CD14-positive monocyte (primary cell): ENCODE results near the gene ANGPTL8. TPM values are rescaled to one million over a fixed set of nuclear protein-coding genes. Genes with fewer than 3 reads are reported as not detected.
A peak's percentile ranks its signal among the peaks of the same experiment; 100 is the strongest.

Experiments used
- DNase-seq, 3 donors: peaks; one replicate each; pipeline ENCODE4 v3.0.0-alpha.2; 2011 to 2022
- H2AFZ ChIP-seq: 2 replicates; pipeline ENCODE4 v1.6.0; 2012; ENCODE audit warnings: mild to moderate bottlenecking, low read depth, low read length, inconsistent platforms; ENCODE audit not compliant: insufficient read depth, poor library complexity, severe bottlenecking
- H3K27ac ChIP-seq, 2 donors: 1 replicate in 1 of 2; 2 replicates in 1 of 2; pipeline ENCODE4 v1.5.1; 2012 to 2013; ENCODE audit warnings: low read length in 2 of 2, control low read depth in 1 of 2, inconsistent platforms in 1 of 2, low read depth in 1 of 2, mild to moderate bottlenecking in 1 of 2
- H3K27me3 ChIP-seq, 2 donors: one replicate each; pipeline versions ENCODE4 v1.6.0 to v1.6.1; 2011 to 2013; ENCODE audit warnings: low read length in 2 of 2; ENCODE audit not compliant: control insufficient read depth in 2 of 2, insufficient read depth in 2 of 2
- H3K36me3 ChIP-seq, 2 donors: replicated peaks in 1 of 2; 1 replicate in 1 of 2; 2 replicates in 1 of 2; pipeline versions ENCODE4 v1.5.1 to v1.6.1; 2012 to 2013; ENCODE audit warnings: low read length in 2 of 2, control low read depth in 1 of 2, inconsistent platforms in 1 of 2, mild to moderate bottlenecking in 1 of 2; ENCODE audit not compliant: insufficient read depth in 2 of 2, control insufficient read depth in 1 of 2
- H3K4me1 ChIP-seq, 2 donors: 1 replicate in 1 of 2; 2 replicates in 1 of 2; pipeline versions ENCODE4 v1.5.1 to v1.6.1; 2012 to 2013; ENCODE audit warnings: low read length in 2 of 2, control low read depth in 1 of 2, inconsistent platforms in 1 of 2, mild to moderate bottlenecking in 1 of 2, moderate library complexity in 1 of 2; ENCODE audit not compliant: insufficient read depth in 2 of 2, control insufficient read depth in 1 of 2
- H3K4me2 ChIP-seq: replicated peaks from 2 replicates; pipeline ENCODE3; 2012; ENCODE audit warnings: low read length, moderate library complexity, mild to moderate bottlenecking; ENCODE audit not compliant: poor library complexity, severe bottlenecking; ENCODE audit errors: extremely low read depth
- H3K4me3 ChIP-seq, 3 experiments: fragments of 200-600 bp in 1 of 3; sonication (generic) in 1 of 3; replicated peaks in 1 of 3; 1 replicate in 2 of 3; 2 replicates in 1 of 3; pipeline ENCODE4 v1.5.1; 2011 to 2013; ENCODE audit warnings: low read length in 3 of 3, mild to moderate bottlenecking in 3 of 3, control low read depth in 2 of 3, low read depth in 2 of 3, inconsistent platforms in 1 of 3, moderate library complexity in 1 of 3
- H3K79me2 ChIP-seq: 2 replicates; pipeline ENCODE4 v1.6.0; 2012; ENCODE audit warnings: mild to moderate bottlenecking, control low read depth, inconsistent platforms, low read length, moderate library complexity; ENCODE audit not compliant: insufficient read depth
- H3K9ac ChIP-seq: 2 replicates; pipeline ENCODE4 v1.6.0; 2017; ENCODE audit warnings: low read length, mild to moderate bottlenecking; ENCODE audit not compliant: insufficient read depth, poor library complexity, severe bottlenecking
- H3K9me3 ChIP-seq, 2 donors: replicated peaks in 1 of 2; 1 replicate in 1 of 2; 2 replicates in 1 of 2; pipeline versions ENCODE4 v1.5.1 to v1.6.1; 2012 to 2013; ENCODE audit warnings: low read length in 2 of 2, control low read depth in 1 of 2; ENCODE audit not compliant: control insufficient read depth in 1 of 2, insufficient read depth in 1 of 2
- H4K20me1 ChIP-seq: 2 replicates; pipeline ENCODE4 v1.6.0; 2012; ENCODE audit warnings: mild to moderate bottlenecking, low read length, control low read depth, moderate library complexity; ENCODE audit not compliant: insufficient read depth
- H3K27ac Mint-ChIP-seq, 7 donors: one replicate each; pipeline ENCODE4 v1.8.0; 2020; ENCODE audit warnings: mild to moderate bottlenecking in 7 of 7, mixed read lengths in 7 of 7, moderate library complexity in 6 of 7, inconsistent platforms in 2 of 7
- H3K27me3 Mint-ChIP-seq, 3 donors: one replicate each; pipeline ENCODE4 v1.8.0; 2021 to 2022; ENCODE audit warnings: low read depth in 3 of 3, mild to moderate bottlenecking in 3 of 3, mixed read lengths in 3 of 3, moderate library complexity in 3 of 3, inconsistent platforms in 1 of 3
- H3K36me3 Mint-ChIP-seq, 2 donors: one replicate each; pipeline ENCODE4 v1.8.0; 2020; ENCODE audit warnings: mixed read lengths in 2 of 2, inconsistent platforms in 1 of 2, mild to moderate bottlenecking in 1 of 2
- H3K4me1 Mint-ChIP-seq: one replicate; pipeline ENCODE4 v1.8.0; 2020; ENCODE audit warnings: mild to moderate bottlenecking, mixed read lengths
- H3K4me3 Mint-ChIP-seq, 2 donors: one replicate each; pipeline ENCODE4 v1.8.0; 2020; ENCODE audit warnings: mild to moderate bottlenecking in 2 of 2, mixed read lengths in 2 of 2, moderate library complexity in 1 of 2
- H3K9me3 Mint-ChIP-seq, 7 donors: one replicate each; pipeline ENCODE4 v1.8.0; 2020 to 2022; ENCODE audit warnings: mixed read lengths in 7 of 7, mild to moderate bottlenecking in 6 of 7, moderate library complexity in 6 of 7, inconsistent platforms in 2 of 7
- WGBS: methylation state at CpG from one replicate; pipeline ENCODE4 v1.1.5; 2013; ENCODE audit warnings: missing lambda C conversion rate; ENCODE audit not compliant: insufficient coverage; 5-methylcytosine and 5-hydroxymethylcytosine counted together
- intact Hi-C, 2 donors: fragments of 100-400 bp; cut with micrococcal nuclease; formaldehyde crosslinking; loops; one replicate each; pipeline versions ENCODE4 v1.15.0 to v1.15.1; 2023
- polyA plus RNA-seq, 3 donors: library from polyadenylated mRNA; depleted of rRNA in 1 of 3; unstranded in 2 of 3; stranded (reverse) in 1 of 3; fragments of 300-500 nt in 2 of 3; fragments of >200 nt in 1 of 3; fragmentation: Illumina TruSeq in 2 of 3; gene quantifications; 1 replicate in 2 of 3; 2 replicates in 1 of 3; pipeline ENCODE4 v1.2.3, GENCODE V29; 2012 to 2021
- TF ChIP-seq, protein P1 (sequence below): fragments of 200-600 bp; IDR thresholded peaks from one replicate; pipeline ENCODE4 v1.8.0; 2022; ENCODE audit warnings: antibody characterized with exemption, mild to moderate bottlenecking

Gene ANGPTL8
- polyA plus RNA-seq, 3 donors, result not detected

DNA sequence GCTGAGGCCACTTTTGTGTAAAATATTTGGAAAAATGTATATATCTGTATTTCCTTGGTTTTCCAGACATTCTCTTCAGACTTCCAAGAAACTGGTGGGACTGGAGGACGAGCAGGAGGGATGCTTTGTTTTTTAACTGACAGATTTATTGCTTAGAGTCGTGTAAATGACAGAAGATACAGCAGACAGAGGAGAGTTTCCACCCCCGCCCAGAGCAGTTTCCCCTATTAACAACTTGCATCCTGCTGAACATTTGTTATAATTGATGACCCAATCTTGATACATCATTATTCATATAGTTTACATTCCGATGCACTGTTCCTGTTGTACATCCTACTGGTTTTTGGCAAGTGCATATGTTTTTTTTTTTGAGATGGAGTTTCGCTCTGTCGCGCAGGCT, 30.0 kb downstream of the ANGPTL8 start:
- H3K4me3 ChIP-seq, result no peak overlapping the region
- TF ChIP-seq, protein P1, sequence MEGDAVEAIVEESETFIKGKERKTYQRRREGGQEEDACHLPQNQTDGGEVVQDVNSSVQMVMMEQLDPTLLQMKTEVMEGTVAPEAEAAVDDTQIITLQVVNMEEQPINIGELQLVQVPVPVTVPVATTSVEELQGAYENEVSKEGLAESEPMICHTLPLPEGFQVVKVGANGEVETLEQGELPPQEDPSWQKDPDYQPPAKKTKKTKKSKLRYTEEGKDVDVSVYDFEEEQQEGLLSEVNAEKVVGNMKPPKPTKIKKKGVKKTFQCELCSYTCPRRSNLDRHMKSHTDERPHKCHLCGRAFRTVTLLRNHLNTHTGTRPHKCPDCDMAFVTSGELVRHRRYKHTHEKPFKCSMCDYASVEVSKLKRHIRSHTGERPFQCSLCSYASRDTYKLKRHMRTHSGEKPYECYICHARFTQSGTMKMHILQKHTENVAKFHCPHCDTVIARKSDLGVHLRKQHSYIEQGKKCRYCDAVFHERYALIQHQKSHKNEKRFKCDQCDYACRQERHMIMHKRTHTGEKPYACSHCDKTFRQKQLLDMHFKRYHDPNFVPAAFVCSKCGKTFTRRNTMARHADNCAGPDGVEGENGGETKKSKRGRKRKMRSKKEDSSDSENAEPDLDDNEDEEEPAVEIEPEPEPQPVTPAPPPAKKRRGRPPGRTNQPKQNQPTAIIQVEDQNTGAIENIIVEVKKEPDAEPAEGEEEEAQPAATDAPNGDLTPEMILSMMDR, result no peak
- H3K36me3 ChIP-seq, result no peaks in the 10 kb centered on the region
- H3K27me3 ChIP-seq, result peaks cover 0 to 56% of the 10 kb centered on the region in 2 donors
- H2AFZ ChIP-seq, result peak overlapping the region; percentile 10
- no peak overlapping the region for H3K27ac ChIP-seq
- no peak overlapping the region for H3K9ac ChIP-seq
- no peaks in the 10 kb centered on the region for H4K20me1 ChIP-seq
- no peaks in the 10 kb centered on the region for H3K79me2 ChIP-seq
- no peaks in the 10 kb centered on the region for H3K9me3 ChIP-seq
- Mint-ChIP-seq H3K27ac (no peak overlapping the region), H3K4me1 (no peaks in the 10 kb centered on the region), H3K4me3 (no peak overlapping the region), H3K9me3 (peaks cover 0 to 12% (median 0%) of the 10 kb centered on the region in 7 donors), H3K36me3 (no peaks in the 10 kb centered on the region), H3K27me3 (peaks cover 61 to 88% (median 70%) of the 10 kb centered on the region in 3 donors)
- intact Hi-C loops, result no loop called here
- 53% methylated on average over 3 of the region's 7 CpGs for WGBS
- H3K4me1 ChIP-seq, result no peaks in the 10 kb centered on the region
- H3K4me2 ChIP-seq, result no peak overlapping the region
- DNase-seq, result no peak

DNA sequence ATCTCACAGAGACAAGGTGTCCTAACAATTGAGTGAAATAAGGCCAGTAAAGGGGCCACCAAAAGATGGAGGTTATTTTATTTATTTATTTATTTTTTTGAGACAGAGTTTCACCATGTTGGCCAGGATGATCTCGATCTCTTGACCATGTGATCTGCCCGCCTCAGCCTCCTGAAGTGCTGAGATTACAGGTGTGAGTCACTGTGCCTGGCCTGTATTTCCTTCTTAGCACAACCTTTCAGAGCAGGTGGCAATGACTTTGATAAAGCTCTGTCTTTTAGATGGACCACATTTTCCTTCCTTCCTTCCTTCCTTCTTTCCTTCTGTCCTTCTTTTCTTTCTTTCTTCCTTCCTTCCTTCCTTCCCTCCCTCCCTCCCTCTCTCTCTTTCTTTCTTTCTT, 33.9 kb downstream of the ANGPTL8 start:
- H3K4me1 ChIP-seq, result no peaks in the 10 kb centered on the region

More for the DNA sequence above, 33.9 kb downstream of the ANGPTL8 start:
- Histone ChIP-seq H3K9ac (no peak overlapping the region), H3K36me3 (no peaks in the 10 kb centered on the region), H2AFZ (no peak overlapping the region), H4K20me1 (no peaks in the 10 kb centered on the region), H3K9me3 (no peaks in the 10 kb centered on the region), H3K79me2 (no peaks in the 10 kb centered on the region), H3K4me3 (no peak overlapping the region), H3K27me3 (peaks cover 14 to 56% of the 10 kb centered on the region in 2 donors), H3K27ac (no peak overlapping the region), H3K4me2 (no peak overlapping the region)
- no peak overlapping the region for H3K27ac Mint-ChIP-seq
- no peaks in the 10 kb centered on the region for H3K4me1 Mint-ChIP-seq
- no peaks in the 10 kb centered on the region for H3K36me3 Mint-ChIP-seq
- peaks cover 0 to 18% (median 4%) of the 10 kb centered on the region in 7 donors for H3K9me3 Mint-ChIP-seq
- 60% methylated on average over 2 of the region's 2 CpGs for WGBS
- DNase-seq, result no peak
- TF ChIP-seq, protein P1, result no peak
- intact Hi-C loops, result no loop called here
- no peak overlapping the region for H3K4me3 Mint-ChIP-seq
- peaks cover 58 to 81% (median 73%) of the 10 kb centered on the region in 3 donors for H3K27me3 Mint-ChIP-seq
